ENCODE results near the gene GCN1.

GRCh38 chr12:120134307-120134980, 60.1 kb downstream of the GCN1 start:
- TF ChIP-seq HMGXB4 (CRISPR knock-in tag; IDR thresholded peaks at IDR 0.05) = no peak
- TF ChIP-seq ATF3 (CRISPR knock-in tag; conservative IDR thresholded peaks at IDR 0.05) = no peak
- TF ChIP-seq, protein P1, sequence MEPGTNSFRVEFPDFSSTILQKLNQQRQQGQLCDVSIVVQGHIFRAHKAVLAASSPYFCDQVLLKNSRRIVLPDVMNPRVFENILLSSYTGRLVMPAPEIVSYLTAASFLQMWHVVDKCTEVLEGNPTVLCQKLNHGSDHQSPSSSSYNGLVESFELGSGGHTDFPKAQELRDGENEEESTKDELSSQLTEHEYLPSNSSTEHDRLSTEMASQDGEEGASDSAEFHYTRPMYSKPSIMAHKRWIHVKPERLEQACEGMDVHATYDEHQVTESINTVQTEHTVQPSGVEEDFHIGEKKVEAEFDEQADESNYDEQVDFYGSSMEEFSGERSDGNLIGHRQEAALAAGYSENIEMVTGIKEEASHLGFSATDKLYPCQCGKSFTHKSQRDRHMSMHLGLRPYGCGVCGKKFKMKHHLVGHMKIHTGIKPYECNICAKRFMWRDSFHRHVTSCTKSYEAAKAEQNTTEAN (CRISPR knock-in tag; IDR thresholded peaks at IDR 0.05) = no peak
- TF ChIP-seq CTCF (IDR thresholded peaks at IDR 0.05) = no peak
- TF ChIP-seq FOXJ3 (CRISPR knock-in tag; IDR thresholded peaks at IDR 0.05; ENCODE audit: borderline replicate concordance) = no peak
- TF ChIP-seq ZNF138 (CRISPR knock-in tag; conservative IDR thresholded peaks at IDR 0.05) = no peak
